MM.1S (cell line): ENCODE data around the gene DDN.

ENCODE experiments used
- DNase-seq: peaks from one replicate; pipeline ENCODE4 v3.0.0-alpha.2; 2015
- H2AFZ ChIP-seq: fragments of 300-600 bp; sonication (generic); 2 replicates; pipeline ENCODE4 v1.6.0; 2016; ENCODE audit warnings: antibody characterized with exemption, low read length
- H3F3A ChIP-seq: fragments of 300-600 bp; sonication (generic); 2 replicates; pipeline ENCODE4 v1.6.1; 2016; ENCODE audit warnings: mild to moderate bottlenecking, antibody characterized with exemption, low read length, moderate library complexity, mixed read lengths; ENCODE audit not compliant: insufficient read depth
- H3K27ac ChIP-seq: fragments of 300-600 bp; sonication (generic); 2 replicates; pipeline ENCODE4 v1.5.1; 2016; ENCODE audit warnings: mild to moderate bottlenecking, low read length
- H3K27me3 ChIP-seq: fragments of 300-600 bp; sonication (generic); replicated peaks from 2 replicates; pipeline ENCODE4 v1.6.0; 2016; ENCODE audit warnings: low read length; ENCODE audit not compliant: insufficient read depth
- H3K36me3 ChIP-seq: fragments of 300-600 bp; sonication (generic); replicated peaks from 2 replicates; pipeline ENCODE4 v1.6.1; 2016; ENCODE audit warnings: mild to moderate bottlenecking, low read length, mixed read lengths; ENCODE audit not compliant: insufficient read depth
- H3K4me1 ChIP-seq: fragments of 300-600 bp; sonication (generic); 2 replicates; pipeline ENCODE4 v1.6.1; 2016; ENCODE audit warnings: low read length, mixed read lengths
- H3K4me2 ChIP-seq: fragments of 300-600 bp; sonication (generic); 2 replicates; pipeline ENCODE4 v1.6.0; 2016; ENCODE audit warnings: low read depth, low read length
- H3K4me3 ChIP-seq: fragments of 300-600 bp; sonication (generic); 2 replicates; pipeline ENCODE4 v1.5.1; 2016; ENCODE audit warnings: low read length, mixed read lengths
- H3K79me2 ChIP-seq: fragments of 300-600 bp; sonication (generic); 2 replicates; pipeline ENCODE4 v1.6.1; 2016; ENCODE audit warnings: mixed run types, low read length, mixed read lengths
- H3K9ac ChIP-seq: fragments of 300-600 bp; sonication (generic); 2 replicates; pipeline ENCODE4 v1.6.1; 2016; ENCODE audit warnings: low read length, mixed read lengths
- H3K9me2 ChIP-seq: fragments of 300-600 bp; sonication (generic); replicated peaks from 2 replicates; pipeline ENCODE4 v1.6.1; 2016; ENCODE audit warnings: mild to moderate bottlenecking, low read length, mixed read lengths; ENCODE audit not compliant: insufficient read depth
- H3K9me3 ChIP-seq: fragments of 300-600 bp; sonication (generic); replicated peaks from 2 replicates; pipeline ENCODE4 v1.6.1; 2016; ENCODE audit warnings: mild to moderate bottlenecking, low read length, mixed read lengths; ENCODE audit not compliant: insufficient read depth
- H4K20me1 ChIP-seq: fragments of 300-600 bp; sonication (generic); 2 replicates; pipeline ENCODE4 v1.6.1; 2016; ENCODE audit warnings: mild to moderate bottlenecking, low read length, moderate library complexity, mixed read lengths; ENCODE audit not compliant: insufficient read depth
- CTCF ChIP-seq: fragments of 300-600 bp; sonication (generic); IDR thresholded peaks from 2 replicates; pipeline ENCODE4 v1.5.1; 2016; ENCODE audit warnings: antibody characterized with exemption, low read length, mixed read lengths
- EZH2 ChIP-seq: fragments of 300-600 bp; sonication (generic); optimal IDR thresholded peaks from 2 replicates; pipeline ENCODE3; 2017; ENCODE audit warnings: low read depth, mild to moderate bottlenecking, antibody characterized with exemption, low read length, mixed read lengths
- EZH2phosphoT487 ChIP-seq: fragments of 300-600 bp; sonication (generic); IDR thresholded peaks from 2 replicates; pipeline ENCODE4 v1.6.1; 2018; ENCODE audit warnings: antibody characterized with exemption, low read length

The DDN gene

GRCh38 chr12:48952691-48953090 is 46.5 kb downstream of the DDN start:
- H3K36me3 ChIP-seq: no peaks in the 10 kb centered on the region

GRCh38 chr12:48947727-48948126 is 51.4 kb downstream of the DDN start:
- no peaks in the 10 kb centered on the region for H3K36me3 ChIP-seq
- H3K79me2 ChIP-seq: peaks cover 36% of the 10 kb centered on the region
- no peaks in the 10 kb centered on the region for H3K9me3 ChIP-seq
- H3K9me2 ChIP-seq: no peaks in the 10 kb centered on the region
- no peak overlapping the region for H3K27ac ChIP-seq
- no peak overlapping the region for H3K4me3 ChIP-seq
- H3K4me2 ChIP-seq: no peak overlapping the region
- H3K9ac ChIP-seq: no peak overlapping the region
- no peak overlapping the region for H2AFZ ChIP-seq
- no peaks in the 10 kb centered on the region for H3K27me3 ChIP-seq
- no peak for DNase-seq
- TF ChIP-seq EZH2: no peak
- TF ChIP-seq EZH2phosphoT487: no peak
- no peaks in the 10 kb centered on the region for H3F3A ChIP-seq
- H4K20me1 ChIP-seq: no peaks in the 10 kb centered on the region
- H3K4me1 ChIP-seq: no peaks in the 10 kb centered on the region

More at GRCh38 chr12:48952691-48953090, 46.5 kb downstream of the DDN start:
- DNase-seq: no peak
- peaks cover 60% of the 10 kb centered on the region for H3K79me2 ChIP-seq
- no peak overlapping the region for H2AFZ ChIP-seq
- no peak overlapping the region for H3K9ac ChIP-seq
- H3K27me3 ChIP-seq: no peaks in the 10 kb centered on the region
- H3K27ac ChIP-seq: no peak overlapping the region
- no peaks in the 10 kb centered on the region for H4K20me1 ChIP-seq
- H3K9me3 ChIP-seq: no peaks in the 10 kb centered on the region
- no peaks in the 10 kb centered on the region for H3F3A ChIP-seq
- no peaks in the 10 kb centered on the region for H3K9me2 ChIP-seq
- TF ChIP-seq EZH2 (no peak), EZH2phosphoT487 (no peak), CTCF (no peak)
- peaks cover 10% of the 10 kb centered on the region for H3K4me1 ChIP-seq
- H3K4me2 ChIP-seq: no peak overlapping the region
- H3K4me3 ChIP-seq: no peak overlapping the region

- no peak overlapping the region for H3K9ac ChIP-seq
Observed at GRCh38 chr12:48946943-48947342, 52.2 kb downstream of the DDN start.

More at GRCh38 chr12:48946943-48947342, 52.2 kb downstream of the DDN start:
- TF ChIP-seq EZH2 (no peak), EZH2phosphoT487 (no peak), CTCF (no peak)
- Histone ChIP-seq H3K27ac (no peak overlapping the region), H3K4me3 (no peak overlapping the region), H3K9me2 (no peaks in the 10 kb centered on the region), H3K27me3 (no peaks in the 10 kb centered on the region), H3K36me3 (no peaks in the 10 kb centered on the region), H2AFZ (no peak overlapping the region), H3K4me2 (no peak overlapping the region), H3K4me1 (no peaks in the 10 kb centered on the region), H3K79me2 (peaks cover 28% of the 10 kb centered on the region), H3F3A (no peaks in the 10 kb centered on the region), H4K20me1 (no peaks in the 10 kb centered on the region), H3K9me3 (no peaks in the 10 kb centered on the region)
- no peak for DNase-seq
